ENCODE data around the gene FOXO4.

FOXO4 gene

GRCh38 chrX:71117358-71117757, 21.7 kb downstream of the FOXO4 start:
- WGBS: 56% methylated on average over 8 of the region's 10 CpGs
- Histone ChIP-seq H3K9ac (ENCODE audit: low read depth, low read length) (no peak overlapping the region), H3K27ac (ENCODE audit: low read depth, low read length) (no peak overlapping the region)

DNA sequence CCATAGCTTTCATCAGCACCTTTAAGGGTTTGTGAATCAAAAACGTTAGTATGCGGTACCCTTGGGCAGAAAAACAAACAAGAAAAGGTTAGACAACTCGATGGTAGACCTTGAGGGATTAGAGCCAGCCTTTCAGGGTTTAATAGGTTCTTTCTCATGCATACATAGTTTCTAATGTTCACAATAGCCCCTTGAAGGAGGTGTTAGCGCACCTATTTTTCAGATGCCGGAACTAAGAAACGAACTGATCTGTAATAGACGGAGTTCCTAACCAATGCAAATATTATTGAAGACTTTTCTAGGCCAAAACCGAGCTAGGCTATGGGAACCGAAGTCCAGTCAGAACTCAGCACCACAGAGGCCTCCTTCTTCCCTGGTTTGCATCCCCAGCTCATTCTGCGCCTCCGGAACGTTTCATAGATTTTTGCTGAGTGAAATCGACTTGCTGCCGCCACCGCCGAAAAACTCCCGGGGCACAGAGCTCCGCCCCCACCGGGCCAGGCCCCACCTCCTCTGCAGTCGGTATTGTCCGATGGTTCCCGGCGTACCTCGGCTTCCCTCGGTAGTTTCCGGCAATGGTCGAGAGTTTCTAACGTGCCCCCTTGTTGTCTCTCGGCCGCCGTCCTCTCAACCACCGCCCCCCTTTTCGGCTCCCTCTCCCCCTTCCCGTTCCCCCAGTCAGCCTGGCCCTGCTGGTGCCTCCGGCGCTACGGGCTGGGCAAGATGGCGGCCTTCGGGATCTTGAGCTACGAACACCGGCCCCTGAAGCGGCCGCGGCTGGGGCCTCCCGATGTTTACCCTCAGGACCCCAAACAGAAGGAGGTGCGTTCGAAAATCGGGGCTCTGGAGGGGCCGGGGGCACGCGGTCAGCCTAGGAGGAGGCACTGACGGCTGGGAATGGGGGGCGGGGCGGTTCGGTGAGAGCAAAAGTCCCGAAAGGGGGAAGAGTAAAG, 22.7 kb downstream of the FOXO4 start, which contains the start of gene MED12:
MED12 (plus strand) TSS at position 565 of the 953 bp plus-strand sequence; CDS start at position 724, 159 bp downstream.
- Histone ChIP-seq H3K9ac (ENCODE audit: low read depth, low read length) (peak within 1 kb of the TSS; percentile 78), H3K9me3 (ENCODE audit: insufficient read depth, low read depth, low read length) (no peaks in the 10 kb centered on the region), H3K27ac (ENCODE audit: low read depth, low read length) (peak within 1 kb of the TSS; percentile 80; the same call in 1 of the 2 replicates), H3K4me3 (ENCODE audit: low read length) (peak within 1 kb of the TSS; percentile 75), H3K36me3 (ENCODE audit: insufficient read depth, low read length) (peaks cover 35% of the 10 kb centered on the region), H3K4me1 (ENCODE audit: insufficient read depth, low read length) (peaks cover 4% of the 10 kb centered on the region; the same call in 1 of the 2 replicates), H3K27me3 (ENCODE audit: insufficient read depth, low read length) (peaks cover 26% of the 10 kb centered on the region)
- WGBS: under 1% methylated on average over 53 of the region's 56 CpGs

More at GRCh38 chrX:71117358-71117757, 21.7 kb downstream of the FOXO4 start:
- peaks cover 4% of the 10 kb centered on the region; the same call in 1 of the 2 replicates for H3K4me1 ChIP-seq (ENCODE audit: insufficient read depth, low read length)
- H3K36me3 ChIP-seq (ENCODE audit: insufficient read depth, low read length): peaks cover 25% of the 10 kb centered on the region
- H3K9me3 ChIP-seq (ENCODE audit: insufficient read depth, low read depth, low read length): no peaks in the 10 kb centered on the region
- peaks cover 31% of the 10 kb centered on the region for H3K27me3 ChIP-seq (ENCODE audit: insufficient read depth, low read length)
- H3K4me3 ChIP-seq (ENCODE audit: low read length): peak overlapping the region; percentile 75

GRCh38 chrX:71118985-71119535, 23.4 kb downstream of the FOXO4 start:
- Histone ChIP-seq H3K27me3 (ENCODE audit: insufficient read depth, low read length) (peaks cover 20% of the 10 kb centered on the region), H3K36me3 (ENCODE audit: insufficient read depth, low read length) (peaks cover 42% of the 10 kb centered on the region), H3K9me3 (ENCODE audit: insufficient read depth, low read depth, low read length) (no peaks in the 10 kb centered on the region), H3K4me1 (ENCODE audit: insufficient read depth, low read length) (peaks cover 4% of the 10 kb centered on the region; the same call in 1 of the 2 replicates), H3K4me3 (ENCODE audit: low read length) (peak overlapping the region; percentile 75), H3K9ac (ENCODE audit: low read depth, low read length) (peak overlapping the region; percentile 61), H3K27ac (ENCODE audit: low read depth, low read length) (no peak overlapping the region; the same call in 1 of the 2 replicates)
- 7% methylated on average over 12 of the region's 17 CpGs for WGBS

DNA sequence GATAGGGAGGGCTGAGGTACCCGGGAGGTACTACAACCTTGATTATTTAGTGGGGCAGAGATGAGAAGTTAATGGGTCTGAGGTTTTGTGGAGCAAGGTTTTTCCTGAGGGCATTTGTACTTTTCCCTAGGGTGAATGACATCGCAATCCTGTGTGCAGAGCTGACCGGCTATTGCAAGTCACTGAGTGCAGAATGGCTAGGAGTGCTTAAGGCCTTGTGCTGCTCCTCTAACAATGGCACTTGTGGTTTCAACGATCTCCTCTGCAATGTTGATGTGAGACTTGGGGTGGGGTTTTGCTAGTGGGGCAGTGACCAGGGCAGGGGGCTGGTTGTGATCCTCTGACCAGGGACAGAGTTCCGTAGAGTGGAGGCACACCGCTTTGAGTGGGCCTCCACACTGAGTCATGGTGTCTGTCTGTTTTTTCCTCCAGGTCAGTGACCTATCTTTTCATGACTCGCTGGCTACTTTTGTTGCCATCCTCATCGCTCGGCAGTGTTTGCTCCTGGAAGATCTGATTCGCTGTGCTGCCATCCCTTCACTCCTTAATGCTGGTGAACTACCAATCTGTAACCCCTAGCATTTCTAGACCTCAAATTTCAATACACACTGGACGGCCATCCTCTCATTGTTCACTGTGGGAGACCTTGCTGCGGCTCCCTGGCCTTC, 32.6 kb downstream of the FOXO4 start:
- H3K4me3 ChIP-seq (ENCODE audit: low read length): no peak overlapping the region
- no peak overlapping the region for H3K27ac ChIP-seq (ENCODE audit: low read depth, low read length)
- WGBS: 91% methylated on average over 12 of the region's 12 CpGs
- no peaks in the 10 kb centered on the region for H3K4me1 ChIP-seq (ENCODE audit: insufficient read depth, low read length)
- peaks cover 88% of the 10 kb centered on the region for H3K36me3 ChIP-seq (ENCODE audit: insufficient read depth, low read length)
- no peak overlapping the region for H3K9ac ChIP-seq (ENCODE audit: low read depth, low read length)
- no peaks in the 10 kb centered on the region for H3K27me3 ChIP-seq (ENCODE audit: insufficient read depth, low read length)
- H3K9me3 ChIP-seq (ENCODE audit: insufficient read depth, low read depth, low read length): no peaks in the 10 kb centered on the region

- no peaks in the 10 kb centered on the region for H3K4me1 ChIP-seq (ENCODE audit: insufficient read depth, low read length)
- H3K4me3 ChIP-seq (ENCODE audit: low read length): no peak overlapping the region
- H3K9me3 ChIP-seq (ENCODE audit: insufficient read depth, low read depth, low read length): no peaks in the 10 kb centered on the region
- no peak overlapping the region for H3K27ac ChIP-seq (ENCODE audit: low read depth, low read length)
- 46% methylated on average over 16 of the region's 18 CpGs for WGBS
- no peak overlapping the region for H3K9ac ChIP-seq (ENCODE audit: low read depth, low read length)
- H3K36me3 ChIP-seq (ENCODE audit: insufficient read depth, low read length): peaks cover 84% of the 10 kb centered on the region
- no peaks in the 10 kb centered on the region for H3K27me3 ChIP-seq (ENCODE audit: insufficient read depth, low read length)
These were observed 33.5 kb downstream of the FOXO4 start for GRCh38 chrX:71128915-71129765.

GRCh38 chrX:71131510-71131909, 35.9 kb downstream of the FOXO4 start:
- no peak overlapping the region for H3K27ac ChIP-seq (ENCODE audit: low read depth, low read length)
- H3K36me3 ChIP-seq (ENCODE audit: insufficient read depth, low read length): peaks cover 87% of the 10 kb centered on the region
- no peaks in the 10 kb centered on the region for H3K9me3 ChIP-seq (ENCODE audit: insufficient read depth, low read depth, low read length)
- no peak overlapping the region for H3K4me3 ChIP-seq (ENCODE audit: low read length)
- no peaks in the 10 kb centered on the region for H3K27me3 ChIP-seq (ENCODE audit: insufficient read depth, low read length)
- no peaks in the 10 kb centered on the region for H3K4me1 ChIP-seq (ENCODE audit: insufficient read depth, low read length)
- no peak overlapping the region for H3K9ac ChIP-seq (ENCODE audit: low read depth, low read length)
- 95% methylated on average over 4 of the region's 4 CpGs for WGBS

- Histone ChIP-seq H3K9me3 (ENCODE audit: insufficient read depth, low read depth, low read length) (no peaks in the 10 kb centered on the region), H3K9ac (ENCODE audit: low read depth, low read length) (no peak overlapping the region), H3K4me3 (ENCODE audit: low read length) (no peak overlapping the region), H3K27ac (ENCODE audit: low read depth, low read length) (no peak overlapping the region), H3K27me3 (ENCODE audit: insufficient read depth, low read length) (no peaks in the 10 kb centered on the region), H3K4me1 (ENCODE audit: insufficient read depth, low read length) (peaks cover 3% of the 10 kb centered on the region; the same call in 1 of the 2 replicates), H3K36me3 (ENCODE audit: insufficient read depth, low read length) (peaks cover 43% of the 10 kb centered on the region)
- 93% methylated on average over 6 of the region's 6 CpGs for WGBS
These were observed 44.8 kb downstream of the FOXO4 start for GRCh38 chrX:71140440-71140839.

DNA sequence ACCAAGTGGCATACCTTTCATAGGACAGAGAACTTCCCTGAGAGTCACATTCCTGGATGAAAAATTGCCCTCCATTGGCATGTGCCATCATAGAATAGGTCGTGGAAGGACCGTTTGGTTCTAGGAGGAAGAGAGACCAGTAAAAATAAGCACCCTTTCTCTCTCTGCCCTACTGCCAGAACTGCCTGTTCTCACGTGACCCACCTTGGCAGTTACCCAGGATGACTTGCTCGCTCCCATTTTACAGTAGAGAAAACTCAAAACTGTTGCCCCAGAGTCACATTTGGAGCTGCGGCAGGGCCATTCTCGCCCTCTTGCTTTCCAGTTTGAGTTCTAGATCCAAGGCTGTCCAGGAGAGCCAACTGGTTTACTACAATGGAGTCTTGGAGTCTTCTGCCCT, 47.9 kb downstream of the FOXO4 start:
- Histone ChIP-seq H3K9me3 (ENCODE audit: insufficient read depth, low read depth, low read length) (no peaks in the 10 kb centered on the region), H3K36me3 (ENCODE audit: insufficient read depth, low read length) (peaks cover 18% of the 10 kb centered on the region), H3K9ac (ENCODE audit: low read depth, low read length) (no peak overlapping the region), H3K27me3 (ENCODE audit: insufficient read depth, low read length) (no peaks in the 10 kb centered on the region), H3K27ac (ENCODE audit: low read depth, low read length) (no peak overlapping the region), H3K4me1 (ENCODE audit: insufficient read depth, low read length) (peaks cover 16% of the 10 kb centered on the region; the same call in 1 of the 2 replicates), H3K4me3 (ENCODE audit: low read length) (no peak overlapping the region)
- 89% methylated on average over 6 of the region's 6 CpGs for WGBS

DNA sequence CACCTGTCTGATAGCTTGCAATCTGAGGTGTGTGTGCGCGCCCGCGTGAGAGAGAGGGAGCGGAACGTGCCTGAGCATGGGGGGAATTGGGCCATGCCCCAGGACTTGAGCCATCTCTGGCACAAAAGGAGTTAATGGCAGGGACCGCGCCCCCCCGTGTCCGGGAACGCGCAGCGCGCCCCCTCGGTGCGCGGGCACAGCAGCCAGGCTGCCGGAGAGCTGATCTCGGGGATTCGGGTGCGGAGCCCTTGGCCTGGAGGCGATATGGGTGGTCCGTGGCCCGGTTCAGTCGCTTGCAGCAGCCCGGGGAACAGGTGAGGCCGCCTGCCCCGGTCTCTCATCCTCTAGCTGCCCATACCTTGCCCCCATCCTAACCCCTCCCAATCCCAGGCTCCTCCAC, 49.0 kb downstream of the FOXO4 start, which contains the start of gene NLGN3:
NLGN3 (plus strand) TSS at position 191 of the 400 bp plus-strand sequence. CDS start 2,909 bp downstream, outside the sequence.
- Histone ChIP-seq H3K36me3 (ENCODE audit: insufficient read depth, low read length) (peaks cover 11% of the 10 kb centered on the region; the same call in 1 of the 2 replicates), H3K4me3 (ENCODE audit: low read length) (peak within 1 kb of the TSS; percentile 67), H3K4me1 (ENCODE audit: insufficient read depth, low read length) (peaks cover 16% of the 10 kb centered on the region; the same call in 1 of the 2 replicates), H3K27me3 (ENCODE audit: insufficient read depth, low read length) (no peaks in the 10 kb centered on the region), H3K27ac (ENCODE audit: low read depth, low read length) (no peak within 1 kb of the TSS), H3K9me3 (ENCODE audit: insufficient read depth, low read depth, low read length) (no peaks in the 10 kb centered on the region), H3K9ac (ENCODE audit: low read depth, low read length) (0 out of 2 replicates have a peak within 1 kb of the TSS, but pooled peaks have one; percentile 36)
- WGBS: 2% methylated on average over 28 of the region's 28 CpGs

Data from HUES64 (cell line).